ENCODE measurements around the gene PURA.

GRCh38 chr5:140084541-140084940 is 29.4 kb upstream of the PURA start:
- TF ChIP-seq KDM1A (CRISPR knock-in tag; IDR thresholded peaks at IDR 0.05), result no peak
- no peak for TF ChIP-seq ZNF230 (CRISPR knock-in tag; IDR thresholded peaks at IDR 0.05)
- TF ChIP-seq TCF7L2 (IDR thresholded peaks at IDR 0.05; ENCODE audit: low read depth, low read length), result no peak
- no peak for TF ChIP-seq SNAPC4 (CRISPR knock-in tag; IDR thresholded peaks at IDR 0.05)
- no peak for TF ChIP-seq ZNF121 (CRISPR knock-in tag; IDR thresholded peaks at IDR 0.05)
- TF ChIP-seq TCF7 (IDR thresholded peaks at IDR 0.05; ENCODE audit: low read depth), result no peak
- TF ChIP-seq HNRNPLL (IDR thresholded peaks at IDR 0.05; ENCODE audit: low read depth, low read length, poor library complexity, severe bottlenecking), result no peak
- no peak for TF ChIP-seq ZNF644 (CRISPR knock-in tag; IDR thresholded peaks at IDR 0.05; ENCODE audit: low read depth)
- no peak for TF ChIP-seq RFXAP (CRISPR knock-in tag; IDR thresholded peaks at IDR 0.05; ENCODE audit: borderline replicate concordance)
- TF ChIP-seq ZNF20 (CRISPR knock-in tag; IDR thresholded peaks at IDR 0.05), result no peak
- no peak for TF ChIP-seq ZBTB33 (CRISPR knock-in tag; IDR thresholded peaks at IDR 0.05)
